ENCODE results near the gene RAB5IF. TPM values are rescaled to one million over a fixed set of nuclear protein-coding genes. Genes with fewer than 3 reads are reported as not detected.

The RAB5IF gene
- total RNA-seq, 2 experiments from 2014 or later = 108 to 109 TPM

DNA sequence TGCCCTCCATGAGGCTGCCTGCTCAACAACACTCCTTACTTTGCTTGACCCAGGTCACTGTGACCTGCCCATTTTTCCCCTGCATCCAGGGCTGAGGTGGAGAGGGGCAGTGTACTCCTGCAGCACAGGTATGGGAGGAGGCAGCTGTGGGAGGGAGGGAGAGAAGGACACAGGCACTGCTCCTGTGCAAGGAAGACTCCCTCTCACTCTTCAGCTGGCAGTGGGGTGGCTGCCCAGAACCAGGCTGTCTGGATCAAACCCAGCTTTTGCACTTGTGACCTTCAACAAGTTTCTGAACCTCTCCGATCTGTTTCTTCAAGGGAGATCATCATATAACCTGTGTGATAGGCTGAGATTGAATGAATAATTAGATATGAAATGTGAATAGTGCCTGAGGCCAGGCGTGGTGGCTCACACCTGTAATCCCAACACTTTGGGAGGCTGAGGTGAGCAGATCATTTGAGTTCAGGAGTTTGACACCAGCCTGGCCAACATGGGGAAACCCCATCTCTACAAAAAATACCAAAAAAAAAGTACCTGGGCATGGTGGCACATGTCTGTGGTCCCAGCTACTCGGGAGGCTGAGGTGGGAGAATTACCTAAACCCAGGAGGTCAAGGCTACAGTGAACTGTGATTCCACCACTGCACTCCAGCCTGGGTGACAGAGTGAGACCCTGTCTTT lies 18.1 kb upstream of the RAB5IF start:
- DNase-seq (no peak), ATAC-seq (no peak)
- peaks cover 46% of the 10 kb centered on the region for H3K4me1 Mint-ChIP-seq (ENCODE audit: low read depth)
- peaks cover 42% of the 10 kb centered on the region for H3K36me3 Mint-ChIP-seq (ENCODE audit: low read depth)
- H3K9me3 Mint-ChIP-seq (ENCODE audit: insufficient read depth) = no peaks in the 10 kb centered on the region
- no peak overlapping the region for H3K4me3 Mint-ChIP-seq
- CTCF ChIA-PET = interaction anchor here (0.7 to 6.6 kb wide), 4 partner anchors 13 to 115 kb away, joined by 3 to 54 read pairs (median 3); partner anchors contain the start of gene RAB5IF
- H3K27me3 Mint-ChIP-seq (ENCODE audit: low read depth) = no peaks in the 10 kb centered on the region
- POLR2A ChIA-PET = interaction anchor here (0.6 to 6.6 kb wide), 3 partner anchors 14 to 18 kb away, joined by 5 to 45 read pairs (median 11); partner anchors contain the start of genes RAB5IF and TGIF2
- H3K27ac Mint-ChIP-seq = peak overlapping the region; percentile 5

DNA sequence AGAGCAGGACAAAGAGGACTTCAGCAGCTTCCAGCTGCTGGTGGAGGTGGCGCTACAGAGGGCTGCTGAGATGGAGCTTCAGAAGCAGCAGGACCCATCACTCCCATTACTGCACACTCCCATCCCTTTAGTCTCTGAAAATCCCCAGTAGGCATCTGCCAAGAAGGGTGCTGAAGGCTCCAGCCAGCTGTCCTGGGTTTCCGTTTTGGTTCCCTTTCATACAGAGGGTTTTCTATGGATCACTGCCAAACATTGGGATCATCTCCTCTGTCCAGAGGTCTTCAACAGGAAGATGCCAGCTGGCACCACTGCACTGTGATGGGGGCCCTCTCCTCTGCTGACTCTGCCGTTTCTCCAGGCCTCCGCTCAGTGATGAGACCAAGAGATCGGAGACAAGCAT lies 14.3 kb upstream of the RAB5IF start:
- DNase-seq = no peak
- no peaks in the 10 kb centered on the region for H3K9me3 Mint-ChIP-seq (ENCODE audit: insufficient read depth)
- ChIA-PET CTCF (interaction anchor here (0.7 to 6.6 kb wide), 6 partner anchors 14 to 163 kb away, joined by 3 to 54 read pairs (median 5); partner anchors contain the start of gene RAB5IF), POLR2A (interaction anchor here (1.2 to 6.6 kb wide), 4 partner anchors 13 to 55 kb away, joined by 3 to 45 read pairs (median 6); partner anchors contain the start of genes RAB5IF, SLA2 and TGIF2)
- H3K4me3 Mint-ChIP-seq = no peak overlapping the region
- H3K4me1 Mint-ChIP-seq (ENCODE audit: low read depth) = peaks cover 63% of the 10 kb centered on the region
- H3K36me3 Mint-ChIP-seq (ENCODE audit: low read depth) = peaks cover 53% of the 10 kb centered on the region
- H3K27ac Mint-ChIP-seq = peak overlapping the region; percentile 87
- ATAC-seq = no peak
- H3K27me3 Mint-ChIP-seq (ENCODE audit: low read depth) = no peaks in the 10 kb centered on the region

DNA sequence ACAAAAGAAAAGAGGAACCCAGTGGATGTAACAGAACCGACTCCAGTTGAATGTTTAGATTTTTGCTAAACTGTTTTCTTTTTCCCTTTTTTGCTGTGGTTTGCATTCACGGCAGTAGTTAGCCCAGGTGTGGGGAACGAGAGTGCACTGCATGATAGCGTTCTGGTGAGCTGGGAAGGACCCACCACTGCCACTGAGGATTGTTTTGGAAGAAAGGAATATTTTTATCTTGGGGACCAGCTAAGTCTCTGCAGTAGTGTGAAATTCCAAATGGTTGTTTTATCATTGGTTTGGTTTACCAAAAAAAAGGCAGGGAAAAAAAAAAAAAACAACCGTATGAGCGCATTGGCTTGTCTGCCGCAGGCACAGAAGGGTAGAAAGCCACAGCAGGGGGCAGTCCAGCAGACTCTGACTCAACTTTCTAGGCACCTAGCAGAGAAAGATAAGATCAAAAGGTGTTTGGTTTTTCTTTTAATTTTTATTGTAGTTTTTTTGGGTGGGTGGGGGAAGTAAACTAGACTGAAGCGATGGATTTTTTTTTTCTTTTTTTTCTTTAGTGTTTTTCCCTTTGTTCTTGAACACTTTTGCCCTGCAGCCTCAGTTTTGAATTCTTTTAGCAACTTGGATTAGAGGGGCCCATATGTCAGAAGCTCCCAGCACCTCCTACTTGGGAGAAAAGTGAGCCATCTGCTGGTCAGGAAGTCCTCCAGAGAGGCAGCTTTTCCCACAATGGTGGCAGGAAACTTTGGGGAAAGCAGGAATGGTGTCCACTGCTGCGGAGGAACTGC lies 13.5 kb upstream of the RAB5IF start:
- peak; percentile 74 for DNase-seq
- peaks cover 58% of the 10 kb centered on the region for H3K4me1 Mint-ChIP-seq (ENCODE audit: low read depth)
- H3K27ac Mint-ChIP-seq = peak overlapping the region; percentile 87
- peak overlapping the region; percentile 16 for H3K4me3 Mint-ChIP-seq
- peaks cover 48% of the 10 kb centered on the region for H3K36me3 Mint-ChIP-seq (ENCODE audit: low read depth)
- H3K9me3 Mint-ChIP-seq (ENCODE audit: insufficient read depth) = no peaks in the 10 kb centered on the region
- ChIA-PET CTCF (interaction anchor here (0.7 to 6.6 kb wide), 7 partner anchors 13 to 100 kb away, joined by 3 to 54 read pairs (median 4); partner anchors contain the start of genes RAB5IF and TGIF2), POLR2A (interaction anchor here (0.7 to 6.6 kb wide), 6 partner anchors 8 to 20 kb away, joined by 3 to 60 read pairs (median 5); partner anchors contain the start of genes RAB5IF and TGIF2)
- H3K27me3 Mint-ChIP-seq (ENCODE audit: low read depth) = no peaks in the 10 kb centered on the region
- ATAC-seq = peak; percentile 69

- ChIA-PET CTCF (interaction anchor here (1.8 to 4.0 kb wide), 2 partner anchors 11 to 21 kb away, joined by 8 to 75 read pairs; partner anchors contain the start of genes RAB5IF and TGIF2), POLR2A (interaction anchor here (0.7 to 4.8 kb wide), 3 partner anchors 12 to 1183 kb away, joined by 3 to 69 read pairs (median 60); partner anchors contain the start of genes RAB5IF and TGIF2)
- Mint-ChIP-seq H3K27ac (peak overlapping the region; percentile 75), H3K4me3 (no peak overlapping the region), H3K27me3 (ENCODE audit: low read depth) (no peaks in the 10 kb centered on the region), H3K4me1 (ENCODE audit: low read depth) (peaks cover 53% of the 10 kb centered on the region), H3K9me3 (ENCODE audit: insufficient read depth) (no peaks in the 10 kb centered on the region), H3K36me3 (ENCODE audit: low read depth) (peaks cover 46% of the 10 kb centered on the region)
- DNase-seq (no peak), ATAC-seq (no peak)
These were observed 12.1 kb upstream of the RAB5IF start for GRCh38 chr20:36593347-36593929.

DNA sequence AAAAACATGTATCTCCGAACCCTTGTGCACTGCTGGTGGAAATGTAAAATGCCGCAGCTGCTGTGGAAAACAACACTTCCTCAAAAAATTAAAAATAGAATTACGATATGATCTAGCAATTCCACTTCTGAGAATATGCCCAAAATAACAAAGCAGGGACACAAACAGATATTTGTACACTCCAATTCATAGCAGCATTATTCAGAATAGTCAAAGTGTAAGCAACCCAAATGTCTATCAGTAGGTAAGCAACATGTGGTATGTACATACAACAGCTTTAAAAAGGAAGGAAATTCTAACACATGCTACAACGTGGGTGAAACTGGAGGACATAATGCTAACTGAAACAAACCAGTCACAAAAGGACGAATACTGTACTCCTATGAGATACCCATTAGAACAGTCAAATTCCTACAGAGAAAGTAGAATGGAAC lies 5.7 kb upstream of the RAB5IF start:
- Mint-ChIP-seq H3K4me1 (ENCODE audit: low read depth) (peaks cover 22% of the 10 kb centered on the region), H3K36me3 (ENCODE audit: low read depth) (peaks cover 8% of the 10 kb centered on the region), H3K27ac (peak overlapping the region; percentile 60), H3K27me3 (ENCODE audit: low read depth) (no peaks in the 10 kb centered on the region), H3K9me3 (ENCODE audit: insufficient read depth) (no peaks in the 10 kb centered on the region), H3K4me3 (no peak overlapping the region)
- CTCF ChIA-PET = interaction anchor here (0.7 to 1.1 kb wide), 3 partner anchors 23 to 45 kb away, joined by 3 to 4 read pairs (median 3); partner anchors contain the start of gene TGIF2
- ATAC-seq (no peak), DNase-seq (no peak)
- POLR2A ChIA-PET = interaction anchor here (0.6 kb wide), 2 partner anchors 108 to 1848 kb away, joined by 3 read pairs; no protein-coding TSS in a partner anchor

- POLR2A ChIA-PET = interaction anchor here (1.1 kb wide), 1 partner anchor 28 kb away, joined by 3 read pairs; the partner anchor contains the start of gene TGIF2
- Mint-ChIP-seq H3K27me3 (ENCODE audit: low read depth) (no peaks in the 10 kb centered on the region), H3K27ac (no peak overlapping the region), H3K4me1 (ENCODE audit: low read depth) (peaks cover 18% of the 10 kb centered on the region), H3K9me3 (ENCODE audit: insufficient read depth) (no peaks in the 10 kb centered on the region), H3K4me3 (no peak overlapping the region), H3K36me3 (ENCODE audit: low read depth) (peaks cover 10% of the 10 kb centered on the region)
- ATAC-seq (no peak), DNase-seq (no peak)
- CTCF ChIA-PET = no interaction called here
These were observed 4.0 kb upstream of the RAB5IF start for GRCh38 chr20:36601540-36601939.

GRCh38 chr20:36604952-36605398 lies 604 bp upstream of the RAB5IF start:
- peak overlapping the region; percentile 98 for H3K4me3 Mint-ChIP-seq
- ChIA-PET POLR2A (interaction anchor here (0.8 to 4.0 kb wide), 16 partner anchors 10 to 238 kb away, joined by 3 to 70 read pairs (median 5); partner anchors contain the start of genes DSN1, SLA2 and TGIF2), CTCF (interaction anchor here (0.6 to 4.1 kb wide), 26 partner anchors 9 to 1317 kb away, joined by 3 to 75 read pairs (median 6); partner anchors contain the start of genes DSN1 and TGIF2)
- peaks cover 37% of the 10 kb centered on the region for H3K36me3 Mint-ChIP-seq (ENCODE audit: low read depth)
- peak; percentile 32 for ATAC-seq
- no peaks in the 10 kb centered on the region for H3K27me3 Mint-ChIP-seq (ENCODE audit: low read depth)
- H3K27ac Mint-ChIP-seq = peak overlapping the region; percentile 98
- peaks cover 31% of the 10 kb centered on the region for H3K4me1 Mint-ChIP-seq (ENCODE audit: low read depth)
- no peaks in the 10 kb centered on the region for H3K9me3 Mint-ChIP-seq (ENCODE audit: insufficient read depth)
- DNase-seq = peak; percentile 67

DNA sequence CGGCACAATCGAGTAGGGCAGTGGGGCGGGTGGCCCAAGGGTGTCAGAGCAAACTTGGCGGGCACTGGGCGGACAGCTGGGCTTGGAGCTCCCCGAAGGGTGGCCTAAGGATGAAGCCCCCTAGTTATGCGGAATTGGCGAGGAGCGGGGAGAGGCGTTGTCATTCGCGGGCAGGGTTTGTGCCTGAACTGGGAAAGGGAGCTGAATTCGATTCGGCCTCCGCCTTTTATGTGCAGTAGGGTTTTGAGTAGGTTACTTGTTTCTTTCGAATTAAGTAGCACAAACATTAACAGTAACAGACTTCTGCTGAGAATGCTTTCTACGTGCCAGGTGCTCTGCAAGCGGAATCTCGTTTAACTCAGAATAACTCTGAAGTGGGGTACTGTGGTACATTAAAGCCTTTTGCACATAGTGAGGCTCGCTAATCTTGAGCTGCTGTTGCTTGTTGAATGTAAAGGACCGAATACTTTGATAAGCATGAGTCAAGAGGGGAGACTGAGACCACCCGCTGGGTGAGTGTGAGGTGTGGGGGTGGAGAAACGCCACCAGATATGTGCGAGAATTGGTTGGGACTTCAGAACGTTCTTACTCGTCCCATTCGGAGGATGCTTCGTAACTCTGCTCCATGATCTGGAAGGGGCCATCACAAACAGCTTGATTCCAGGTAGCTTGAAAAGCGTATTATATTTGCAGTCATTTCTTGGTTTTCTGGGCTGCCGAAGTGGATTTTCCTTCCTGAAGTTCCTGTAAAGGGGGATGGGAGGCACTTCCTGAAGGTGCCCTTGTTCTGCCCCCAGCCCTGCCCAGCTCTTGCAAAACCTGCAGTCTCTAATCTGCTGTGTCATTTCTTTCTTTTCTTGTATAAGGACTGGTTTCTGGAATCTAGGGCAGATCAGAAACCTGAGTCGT lies 833 bp downstream of the RAB5IF start:
- POLR2A ChIA-PET = interaction anchor here (0.7 to 4.0 kb wide), 17 partner anchors 10 to 277 kb away, joined by 3 to 70 read pairs (median 4); partner anchors contain the start of genes SLA2 and TGIF2
- H3K4me1 Mint-ChIP-seq (ENCODE audit: low read depth) = peaks cover 32% of the 10 kb centered on the region

DNA sequence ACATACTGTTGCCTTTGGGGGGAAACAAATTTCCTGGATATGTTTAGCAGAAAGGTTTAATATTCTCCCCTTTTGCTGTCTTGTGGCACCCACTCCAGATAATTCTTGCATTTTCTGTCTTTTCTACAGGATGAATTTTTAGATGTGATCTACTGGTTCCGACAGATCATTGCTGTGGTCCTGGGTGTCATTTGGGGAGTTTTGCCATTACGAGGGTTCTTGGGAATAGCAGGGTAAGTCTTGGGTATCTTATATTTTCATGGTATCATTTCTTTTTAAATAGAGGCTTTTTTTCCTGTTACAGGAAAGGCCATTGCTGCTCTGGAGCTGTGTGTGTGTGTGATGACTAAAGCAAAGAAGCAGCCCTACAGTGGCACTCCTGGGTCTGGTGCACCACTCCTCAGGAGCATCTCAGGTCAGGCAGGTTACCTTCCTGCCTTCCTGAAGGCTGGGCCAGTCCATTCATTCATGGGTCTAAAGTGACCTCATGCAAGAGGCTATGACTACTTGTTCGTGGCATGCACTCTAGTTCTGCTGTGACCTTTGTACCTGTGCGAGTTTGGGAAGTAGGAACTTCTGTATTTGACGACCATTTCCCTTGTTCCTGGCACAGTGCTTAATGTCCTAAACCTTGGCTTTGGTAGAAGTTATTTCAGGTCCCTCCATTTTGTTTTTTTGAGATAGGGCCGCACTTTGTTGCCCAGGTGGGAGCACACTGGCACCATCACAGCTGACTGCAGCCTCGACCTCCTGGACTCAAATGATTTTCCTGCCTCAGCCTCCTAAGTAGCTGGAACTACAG lies 2.2 kb downstream of the RAB5IF start:
- Mint-ChIP-seq H3K27ac (peak overlapping the region; percentile 98), H3K4me3 (peak overlapping the region; percentile 98), H3K9me3 (ENCODE audit: insufficient read depth) (no peaks in the 10 kb centered on the region), H3K4me1 (ENCODE audit: low read depth) (peaks cover 34% of the 10 kb centered on the region), H3K27me3 (ENCODE audit: low read depth) (no peaks in the 10 kb centered on the region), H3K36me3 (ENCODE audit: low read depth) (peaks cover 64% of the 10 kb centered on the region)
- ChIA-PET CTCF (interaction anchor here (2.0 kb wide), 2 partner anchors 102 to 121 kb away, joined by 6 to 7 read pairs; no protein-coding TSS in a partner anchor), POLR2A (no interaction called here)
- DNase-seq = no peak
- no peak for ATAC-seq

More for the DNA sequence above, 833 bp downstream of the RAB5IF start:
- peaks cover 50% of the 10 kb centered on the region for H3K36me3 Mint-ChIP-seq (ENCODE audit: low read depth)
- no peaks in the 10 kb centered on the region for H3K9me3 Mint-ChIP-seq (ENCODE audit: insufficient read depth)
- no peaks in the 10 kb centered on the region for H3K27me3 Mint-ChIP-seq (ENCODE audit: low read depth)
- H3K4me3 Mint-ChIP-seq = peak overlapping the region; percentile 98
- peak overlapping the region; percentile 98 for H3K27ac Mint-ChIP-seq
- CTCF ChIA-PET = interaction anchor here (0.6 to 4.1 kb wide), 27 partner anchors 11 to 291 kb away, joined by 3 to 75 read pairs (median 6); partner anchors contain the start of genes DSN1, MYL9, SLA2 and TGIF2
- ATAC-seq = no peak
- DNase-seq = no peak
